Measurements from ENCODE around the gene CTU1. TPM values are rescaled to one million over a fixed set of nuclear protein-coding genes. Genes with fewer than 3 reads are reported as not detected.

CTU1 gene
- total RNA-seq, 2 donors from 2014 or later: 4.8 to 7.7 TPM

- no peak for DNase-seq (ENCODE audit: low spot score)
- no peaks in the 10 kb centered on the region for H3K4me1 ChIP-seq
- H3K27me3 ChIP-seq: no peaks in the 10 kb centered on the region
- no peaks in the 10 kb centered on the region for H3K9me3 ChIP-seq
- no peak overlapping the region for H3K27ac ChIP-seq
- no peak overlapping the region for H3K4me3 ChIP-seq
- no peak for TF ChIP-seq CTCF (IDR thresholded peaks at IDR 0.05)
- H3K36me3 ChIP-seq: no peaks in the 10 kb centered on the region
Observed at GRCh38 chr19:51120160-51120559, 12.0 kb upstream of the CTU1 start.

GRCh38 chr19:51119611-51120010 lies 11.4 kb upstream of the CTU1 start:
- Histone ChIP-seq H3K9me3 (no peaks in the 10 kb centered on the region), H3K36me3 (no peaks in the 10 kb centered on the region), H3K4me1 (no peaks in the 10 kb centered on the region), H3K27ac (no peak overlapping the region), H3K27me3 (no peaks in the 10 kb centered on the region), H3K4me3 (no peak overlapping the region)
- no peak for DNase-seq (ENCODE audit: low spot score)
- TF ChIP-seq CTCF (IDR thresholded peaks at IDR 0.05): no peak

GRCh38 chr19:51119101-51119500 lies 10.9 kb upstream of the CTU1 start:
- Histone ChIP-seq H3K27me3 (no peaks in the 10 kb centered on the region), H3K4me3 (no peak overlapping the region), H3K9me3 (no peaks in the 10 kb centered on the region), H3K36me3 (no peaks in the 10 kb centered on the region), H3K27ac (no peak overlapping the region), H3K4me1 (no peaks in the 10 kb centered on the region)
- no peak for DNase-seq (ENCODE audit: low spot score)
- no peak for TF ChIP-seq CTCF (IDR thresholded peaks at IDR 0.05)

- H3K27me3 ChIP-seq: no peaks in the 10 kb centered on the region
- TF ChIP-seq CTCF (IDR thresholded peaks at IDR 0.05): no peak
- H3K4me3 ChIP-seq: no peak overlapping the region
- no peak overlapping the region for H3K27ac ChIP-seq
- DNase-seq (ENCODE audit: low spot score): no peak
- H3K4me1 ChIP-seq: no peaks in the 10 kb centered on the region
- no peaks in the 10 kb centered on the region for H3K9me3 ChIP-seq
- H3K36me3 ChIP-seq: no peaks in the 10 kb centered on the region
Observed at GRCh38 chr19:51116736-51117286, 8.6 kb upstream of the CTU1 start.

- H3K27me3 ChIP-seq: no peaks in the 10 kb centered on the region
- no peak for TF ChIP-seq CTCF (IDR thresholded peaks at IDR 0.05)
- no peaks in the 10 kb centered on the region for H3K9me3 ChIP-seq
- H3K27ac ChIP-seq: no peak overlapping the region
- H3K4me1 ChIP-seq: peaks cover 0 to under 1% of the 10 kb centered on the region in 2 donors
- no peak overlapping the region for H3K4me3 ChIP-seq
- no peak for DNase-seq (ENCODE audit: low spot score)
- no peaks in the 10 kb centered on the region for H3K36me3 ChIP-seq
Observed at GRCh38 chr19:51114087-51114729, 6.0 kb upstream of the CTU1 start.

- H3K27ac ChIP-seq: no peak overlapping the region
- H3K4me1 ChIP-seq: peaks cover 0 to 18% of the 10 kb centered on the region in 2 donors
- no peak for TF ChIP-seq CTCF (IDR thresholded peaks at IDR 0.05)
- no peak for DNase-seq (ENCODE audit: low spot score)
- H3K9me3 ChIP-seq: no peaks in the 10 kb centered on the region
- H3K4me3 ChIP-seq: no peak overlapping the region
- H3K27me3 ChIP-seq: no peaks in the 10 kb centered on the region
- H3K36me3 ChIP-seq: no peaks in the 10 kb centered on the region
Observed at GRCh38 chr19:51111606-51112005, 3.4 kb upstream of the CTU1 start.

All from right atrium auricular region (tissue), 2 donors.